SK-N-SH (cell line): ENCODE measurements around the gene TBCE. TPM values are rescaled to one million over a fixed set of nuclear protein-coding genes. Genes with fewer than 3 reads are reported as not detected.
"Not testable (repeated sequence)": the region's sequence is repeated elsewhere in the genome, so short reads cannot be mapped to it uniquely, and the experiment has no call there.

ENCODE experiments used
- CTCF ChIA-PET: fragments of 300-600, 350-600 bp; formaldehyde crosslinking; extraction: SDS; loops from one replicate; lab custom pipeline; 2021; lab: Yijun Ruan, JAX
- POLR2A ChIA-PET: fragments of 350-600 bp; sonication (Branson Sonifier 250); formaldehyde crosslinking; extraction: SDS; loops from one replicate; lab custom pipeline; 2020; ENCODE audit warnings: antibody characterized with exemption, inconsistent platforms; lab: Yijun Ruan, JAX
- DNase-seq: peaks from one replicate; pipeline ENCODE4 v3.0.0; 2012
- H2AFZ ChIP-seq: fragments of 200-600 bp; sonication (generic); 2 replicates; pipeline ENCODE4 v1.8.1; 2016; ENCODE audit warnings: antibody characterized with exemption, mild to moderate bottlenecking, low read depth
- H3F3A ChIP-seq: fragments of 200-600 bp; sonication (generic); replicated peaks from 2 replicates; pipeline ENCODE3; 2016; ENCODE audit warnings: antibody characterized with exemption, mild to moderate bottlenecking; ENCODE audit not compliant: insufficient read depth
- H3K27ac ChIP-seq, 2 experiments: fragments of 200-500 bp in 1 of 2; fragments of 200-600 bp in 1 of 2; sonication (Bioruptor generic) in 1 of 2; sonication (generic), shearing (Covaris generic) in 1 of 2; 2 replicates each; pipeline versions ENCODE4 v1.5.1 to v1.6.1; 2014 to 2016; ENCODE audit warnings: low read depth in 2 of 2, inconsistent platforms in 1 of 2, low read length in 1 of 2, mild to moderate bottlenecking in 1 of 2, mixed read lengths in 1 of 2
- H3K27me3 ChIP-seq: fragments of 200-600 bp; sonication (generic), shearing (Covaris generic); 2 replicates; pipeline ENCODE4 v1.6.1; 2016; ENCODE audit warnings: mixed run types; ENCODE audit not compliant: insufficient read depth
- H3K36me3 ChIP-seq, 2 experiments: fragments of 200-500 bp in 1 of 2; fragments of 200-600 bp in 1 of 2; sonication (Bioruptor generic) in 1 of 2; sonication (generic) in 1 of 2; replicated peaks in 1 of 2; 2 replicates each; pipeline versions ENCODE3 to v1.5.1; 2014 to 2016; ENCODE audit warnings: low read length in 1 of 2, mild to moderate bottlenecking in 1 of 2; ENCODE audit not compliant: insufficient read depth in 2 of 2, control insufficient read depth in 1 of 2
- H3K4me1 ChIP-seq, 2 experiments: fragments of 200-500 bp in 1 of 2; fragments of 200-600 bp in 1 of 2; sonication (Bioruptor generic) in 1 of 2; sonication (generic), shearing (Covaris generic) in 1 of 2; 2 replicates each; pipeline versions ENCODE4 v1.5.1 to v1.6.1; 2014 to 2016; ENCODE audit warnings: low read depth in 1 of 2, low read length in 1 of 2, mixed run types in 1 of 2; ENCODE audit not compliant: insufficient read depth in 2 of 2, control insufficient read depth in 1 of 2
- H3K4me2 ChIP-seq: fragments of 200-600 bp; sonication (generic), shearing (Covaris generic); 2 replicates; pipeline ENCODE4 v1.6.1; 2017; ENCODE audit warnings: mixed run types
- H3K4me3 ChIP-seq, 2 experiments: fragments of 200-500 bp in 1 of 2; fragments of 200-600 bp in 1 of 2; sonication (Bioruptor generic) in 1 of 2; sonication (generic), shearing (Covaris generic) in 1 of 2; 2 replicates each; pipeline versions ENCODE4 v1.5.1 to v1.8.1; 2014 to 2016; ENCODE audit warnings: low read depth in 2 of 2, inconsistent platforms in 1 of 2, low read length in 1 of 2, mild to moderate bottlenecking in 1 of 2, mixed read lengths in 1 of 2, moderate library complexity in 1 of 2
- H3K79me2 ChIP-seq: fragments of 200-600 bp; sonication (generic); 2 replicates; pipeline ENCODE4 v1.8.1; 2017; ENCODE audit warnings: mild to moderate bottlenecking; ENCODE audit not compliant: insufficient read depth
- H3K9ac ChIP-seq: fragments of 200-600 bp; sonication (generic); 2 replicates; pipeline ENCODE4 v1.6.1; 2017; ENCODE audit warnings: mixed run types
- H3K9me2 ChIP-seq: fragments of 200-600 bp; sonication (generic); 2 replicates; pipeline ENCODE4 v1.6.1; 2017; ENCODE audit warnings: mixed run types
- H3K9me3 ChIP-seq: fragments of 200-600 bp; sonication (generic); 2 replicates; pipeline ENCODE4 v1.6.1; 2017; ENCODE audit warnings: mixed run types, mild to moderate bottlenecking, moderate library complexity
- H4K20me1 ChIP-seq: fragments of 200-600 bp; sonication (generic); 2 replicates; pipeline ENCODE4 v1.6.1; 2017; ENCODE audit warnings: mild to moderate bottlenecking, mixed run types; ENCODE audit not compliant: insufficient read depth
- CTCF ChIP-seq: fragments of 200-600 bp; sonication (generic); IDR thresholded peaks from 2 replicates; pipeline ENCODE4 v1.6.1; 2017; ENCODE audit warnings: antibody characterized with exemption, mild to moderate bottlenecking, moderate library complexity
- ELF1 ChIP-seq: IDR thresholded peaks from 2 replicates; pipeline ENCODE4 v1.4.0; 2012
- IRF3 ChIP-seq: fragments of 150-350 bp; IDR thresholded peaks from 2 replicates; pipeline ENCODE4 v1.6.1; 2016; ENCODE audit warnings: mild to moderate bottlenecking, low read depth, low read length
- RAD21 ChIP-seq: IDR thresholded peaks from 2 replicates; pipeline ENCODE4 v1.6.1; 2012; ENCODE audit warnings: mild to moderate bottlenecking, low read length
- RCOR1 ChIP-seq: fragments of 150-350 bp; IDR thresholded peaks from 2 replicates; pipeline ENCODE4 v1.6.1; 2017; ENCODE audit warnings: antibody characterized with exemption, low read length
- SIN3A ChIP-seq: IDR thresholded peaks from 2 replicates; pipeline ENCODE4 v1.6.1; 2012; ENCODE audit warnings: low read depth, mild to moderate bottlenecking, low read length, moderate library complexity, borderline replicate concordance
- TAF1 ChIP-seq: IDR thresholded peaks from 2 replicates; pipeline ENCODE4 v1.6.1; 2012; ENCODE audit warnings: low read depth, mild to moderate bottlenecking, low read length, moderate library complexity, borderline replicate concordance
- USF1 ChIP-seq: IDR thresholded peaks from 2 replicates; pipeline ENCODE4 v1.4.0; 2012; ENCODE audit warnings: low read depth, borderline replicate concordance
- YY1 ChIP-seq: IDR thresholded peaks from 2 replicates; pipeline ENCODE4 v1.4.0; 2012; ENCODE audit warnings: low read depth, mild to moderate bottlenecking
- whole genome bisulfite sequencing: methylation state at CpG from one replicate; pipeline ENCODE4 v1.1.6; 2017; ENCODE audit warnings: low lambda C conversion rate; 5-methylcytosine and 5-hydroxymethylcytosine counted together
- polyA plus RNA-seq, 3 experiments: library from polyadenylated mRNA; depleted of rRNA; stranded (reverse); fragments of >200 nt; gene quantifications; 2 replicates each; pipeline ENCODE4 v1.2.3, GENCODE V29; 2012

Gene TBCE
- polyA plus RNA-seq, 1 of the 3 experiments (the other 2 are of a cell fraction): 18.3 TPM

GRCh38 chr1:235455823-235456222 is 88.6 kb downstream of the TBCE start (continued):
- TF ChIP-seq ELF1 (no peak), TAF1 (no peak)

DNA sequence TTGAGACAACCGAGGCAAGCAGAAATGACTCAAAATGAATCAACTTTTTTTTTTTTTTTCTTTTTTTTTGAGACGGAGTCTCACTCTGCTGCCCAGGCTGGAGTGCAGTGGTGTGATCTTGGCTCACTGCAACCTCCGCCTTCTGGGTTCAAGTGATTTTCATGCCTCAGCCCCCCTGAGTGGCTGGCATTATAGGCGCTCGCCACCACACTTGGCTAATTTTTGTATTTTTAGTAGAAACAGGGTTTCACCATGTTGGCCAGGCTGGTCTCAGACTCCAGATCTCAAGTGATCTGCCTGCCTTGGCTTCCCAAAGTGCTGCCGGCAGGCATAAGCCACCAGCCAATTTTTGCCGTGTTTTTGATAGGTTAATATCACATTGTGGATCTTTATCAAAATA is 90.6 kb downstream of the TBCE start:
- H3K79me2 ChIP-seq, CTCF ChIA-PET, DNase-seq, H3K9me2 ChIP-seq, H3K9ac ChIP-seq, POLR2A ChIA-PET, H4K20me1 ChIP-seq, H3K27ac ChIP-seq, H3K4me2 ChIP-seq, H3K4me1 ChIP-seq, H3F3A ChIP-seq, H3K27me3 ChIP-seq, H2AFZ ChIP-seq, H3K4me3 ChIP-seq, H3K9me3 ChIP-seq: not testable (repeated sequence)
- peaks cover 19 to 20% of the 10 kb centered on the region in 2 experiments for H3K36me3 ChIP-seq
- 87% methylated on average over 7 of the region's 7 CpGs for WGBS

GRCh38 chr1:235460770-235461169 is 93.5 kb downstream of the TBCE start:
- H2AFZ ChIP-seq: no peak overlapping the region
- WGBS: 94% methylated on average over 5 of the region's 5 CpGs
- no peaks in the 10 kb centered on the region for H3K9me3 ChIP-seq
- DNase-seq: no peak
- TF ChIP-seq TAF1: no peak
- no peak for TF ChIP-seq RCOR1
- no peak for TF ChIP-seq CTCF
- TF ChIP-seq RAD21: no peak
- peaks cover 5 to 26% of the 10 kb centered on the region in 2 experiments for H3K36me3 ChIP-seq
- no peaks in the 10 kb centered on the region for H3K4me1 ChIP-seq
- no peaks in the 10 kb centered on the region for H3K79me2 ChIP-seq
- no peaks in the 10 kb centered on the region for H3F3A ChIP-seq
- no peak overlapping the region for H3K4me3 ChIP-seq
- H3K4me2 ChIP-seq: no peak overlapping the region
- POLR2A ChIA-PET: no interaction called here
- no peaks in the 10 kb centered on the region for H3K27me3 ChIP-seq
- H4K20me1 ChIP-seq: no peaks in the 10 kb centered on the region
- H3K9ac ChIP-seq: no peak overlapping the region
- no peaks in the 10 kb centered on the region for H3K9me2 ChIP-seq
- no peak overlapping the region for H3K27ac ChIP-seq
- CTCF ChIA-PET: no interaction called here

DNA sequence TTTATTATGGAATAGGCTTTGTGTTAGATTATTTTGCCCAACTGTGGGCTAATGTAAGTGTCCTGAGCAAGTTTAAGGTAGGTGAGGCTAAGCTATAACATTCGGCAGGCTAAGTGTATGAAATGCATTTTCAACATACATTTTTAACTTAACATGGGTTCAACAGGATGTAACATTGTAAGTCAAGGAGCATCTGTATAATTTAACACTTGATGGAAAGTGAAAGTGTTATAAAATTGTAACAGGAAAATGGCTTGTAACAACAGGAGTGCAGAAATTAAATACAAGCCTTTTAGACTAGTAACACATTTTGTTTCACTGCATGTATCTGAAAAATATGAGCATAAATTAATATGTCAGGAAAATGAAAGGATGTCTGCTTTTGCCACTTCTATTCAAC is 94.7 kb downstream of the TBCE start:
- no peaks in the 10 kb centered on the region for H4K20me1 ChIP-seq
- H3K9ac ChIP-seq: no peak overlapping the region
- CTCF ChIA-PET: no interaction called here
- H3F3A ChIP-seq: no peaks in the 10 kb centered on the region
- H3K79me2 ChIP-seq: no peaks in the 10 kb centered on the region
- H3K4me1 ChIP-seq: no peaks in the 10 kb centered on the region
- H3K27me3 ChIP-seq: no peaks in the 10 kb centered on the region
- no peak overlapping the region for H2AFZ ChIP-seq
- DNase-seq: no peak
- no peak for TF ChIP-seq IRF3
- TF ChIP-seq TAF1: no peak
- no peak for TF ChIP-seq USF1
- no peak for TF ChIP-seq SIN3A
- no peak for TF ChIP-seq YY1
- H3K4me3 ChIP-seq: no peak overlapping the region
- H3K27ac ChIP-seq: no peak overlapping the region
- H3K9me3 ChIP-seq: no peaks in the 10 kb centered on the region
- no peak overlapping the region for H3K4me2 ChIP-seq
- POLR2A ChIA-PET: no interaction called here
- H3K36me3 ChIP-seq: peaks cover 5 to 32% of the 10 kb centered on the region in 2 experiments
- no peaks in the 10 kb centered on the region for H3K9me2 ChIP-seq
- WGBS: 100% methylated on average over 1 of the region's 1 CpG

DNA sequence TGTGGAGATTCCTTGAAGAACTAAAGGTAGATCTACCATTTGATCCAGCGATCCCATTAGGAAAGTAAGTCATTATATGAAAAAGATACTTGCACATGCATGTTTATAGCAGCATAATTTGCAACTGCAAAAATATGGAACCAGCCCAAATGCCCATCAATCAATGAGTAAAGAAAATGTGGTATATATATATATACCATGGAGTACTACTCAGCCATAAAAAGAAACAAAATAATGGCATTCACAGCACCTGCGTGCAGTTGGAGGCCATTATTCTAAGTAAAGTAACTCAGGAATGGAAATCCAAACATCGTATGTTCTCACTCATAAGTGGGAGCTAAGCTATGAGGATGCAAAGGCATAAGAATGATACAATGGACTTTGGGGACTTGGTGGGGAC is 95.6 kb downstream of the TBCE start:
- H3K27ac ChIP-seq, H3K9me3 ChIP-seq, H3K27me3 ChIP-seq, POLR2A ChIA-PET, H4K20me1 ChIP-seq, H3K9me2 ChIP-seq, H2AFZ ChIP-seq, H3F3A ChIP-seq, H3K79me2 ChIP-seq, H3K4me1 ChIP-seq, DNase-seq, H3K4me3 ChIP-seq, H3K9ac ChIP-seq, CTCF ChIA-PET, H3K4me2 ChIP-seq: not testable (repeated sequence)
- peaks cover 5 to 35% of the 10 kb centered on the region in 2 experiments for H3K36me3 ChIP-seq
- 97% methylated on average over 3 of the region's 3 CpGs for WGBS
